GM19035 (cell line): ENCODE results near the gene GPR146.
"Not testable (repeated sequence)": the region's sequence is repeated elsewhere in the genome, so short reads cannot be mapped to it uniquely, and the experiment has no call there.

ENCODE experiments used
- ATAC-seq: cut with Tn5 transposase; IDR thresholded peaks from one replicate; pipeline ENCODE4 v1.9.1; 2021; ENCODE audit not compliant: unreplicated experiment

Gene GPR146

DNA sequence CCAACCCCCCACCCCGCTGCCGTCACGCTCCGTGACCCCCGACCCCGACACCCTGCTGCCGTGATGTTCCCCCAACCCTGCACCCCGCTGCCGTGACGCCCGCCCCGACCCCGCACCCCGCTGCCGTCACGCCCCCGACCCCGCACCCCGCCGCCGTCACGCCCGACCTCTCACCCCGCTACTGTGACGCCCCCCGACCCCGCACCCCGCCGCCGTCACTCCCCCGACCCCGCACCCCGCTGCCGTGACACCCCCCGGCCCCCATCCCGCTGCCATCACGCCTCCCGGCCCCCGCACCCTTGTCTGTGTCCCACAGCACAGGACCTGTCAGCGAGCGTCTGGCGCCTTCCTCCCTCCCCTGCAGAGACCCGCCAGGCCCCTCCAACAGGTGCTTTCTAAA, 29.7 kb downstream of the GPR146 start:
- not testable (repeated sequence) for ATAC-seq

DNA sequence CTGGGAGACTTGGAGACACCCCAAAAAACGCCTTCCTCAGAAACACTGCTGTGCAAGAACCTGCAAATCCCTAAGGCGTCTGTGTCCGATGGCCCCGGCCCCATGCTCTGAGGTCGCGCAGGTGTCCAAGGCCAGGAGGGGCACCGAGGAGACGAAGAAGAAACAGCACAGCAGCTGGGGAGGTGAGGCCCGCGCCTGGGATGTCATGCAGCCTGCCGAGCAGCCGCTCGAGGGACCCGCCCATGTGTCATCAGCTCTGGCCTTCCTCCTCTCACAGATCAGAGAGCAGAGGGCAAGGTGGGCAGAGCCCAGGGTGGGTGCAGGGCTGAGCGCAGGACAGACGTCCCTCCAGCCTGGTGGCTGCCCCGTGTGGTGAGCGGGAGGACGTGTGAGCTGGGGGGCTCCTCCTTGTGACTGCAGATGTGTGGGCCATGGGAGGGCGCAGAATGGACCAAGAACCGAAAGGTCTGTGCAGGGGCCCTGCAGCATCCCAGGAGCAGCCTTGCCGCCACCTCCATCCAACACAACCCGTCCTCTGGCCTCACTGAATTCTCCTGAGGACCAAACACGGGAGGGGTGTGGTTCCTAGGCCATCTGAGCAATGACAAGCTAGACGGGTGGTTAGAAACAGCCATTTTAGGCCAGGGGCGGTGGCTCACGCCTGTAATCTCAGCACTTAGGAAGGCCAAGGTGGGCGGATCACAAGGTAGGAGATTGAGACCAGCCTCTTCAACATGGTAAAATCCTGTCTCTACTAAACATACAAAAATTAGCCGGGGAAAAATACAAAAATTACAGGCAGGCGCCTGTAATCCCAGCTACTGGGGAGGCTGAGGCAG, 30.5 kb downstream of the GPR146 start:
- ATAC-seq = no peak

DNA sequence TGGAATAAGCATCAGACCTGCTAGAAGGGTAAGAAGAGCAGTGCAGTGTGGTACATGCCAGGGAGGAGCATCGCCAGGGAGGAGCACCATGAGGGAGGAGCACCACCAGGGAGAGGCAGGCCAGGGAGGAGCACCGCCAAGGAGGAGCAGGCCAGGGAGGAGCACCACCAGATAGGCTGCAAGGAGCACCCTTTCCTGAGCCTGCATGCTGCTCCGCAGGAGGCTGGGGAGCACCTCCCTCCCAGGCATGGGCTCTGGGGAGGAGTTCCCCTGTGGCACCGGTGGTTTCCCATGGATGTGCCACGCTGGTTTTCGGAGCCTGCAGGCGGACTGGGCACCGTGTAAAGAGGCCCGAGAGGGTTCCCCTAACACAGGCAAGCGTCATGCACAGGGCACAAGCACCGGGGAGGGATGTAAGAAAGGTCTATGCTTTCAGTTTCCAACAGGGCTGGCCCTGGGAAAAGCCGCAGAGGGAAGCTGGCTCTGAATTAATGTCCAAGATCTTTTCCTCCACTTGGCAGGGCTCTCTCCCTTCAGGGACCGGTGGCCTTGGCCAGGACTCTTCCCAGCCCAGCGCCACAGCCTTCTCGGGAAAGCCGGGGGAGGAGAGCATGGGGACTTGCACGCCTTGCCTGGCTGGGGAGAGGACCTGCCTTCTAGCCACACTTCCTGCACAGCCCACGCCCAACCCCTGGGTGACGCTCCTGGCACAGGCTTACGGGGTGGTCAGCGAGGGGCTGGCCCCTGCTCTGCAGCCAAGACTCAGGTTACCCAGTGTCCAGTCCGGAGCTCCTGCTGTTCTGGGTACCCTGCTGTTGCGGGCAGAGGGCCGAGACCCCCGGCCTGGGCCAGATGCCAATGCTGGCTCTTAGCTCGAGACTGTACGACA, 32.1 kb downstream of the GPR146 start:
- ATAC-seq = no peak

DNA sequence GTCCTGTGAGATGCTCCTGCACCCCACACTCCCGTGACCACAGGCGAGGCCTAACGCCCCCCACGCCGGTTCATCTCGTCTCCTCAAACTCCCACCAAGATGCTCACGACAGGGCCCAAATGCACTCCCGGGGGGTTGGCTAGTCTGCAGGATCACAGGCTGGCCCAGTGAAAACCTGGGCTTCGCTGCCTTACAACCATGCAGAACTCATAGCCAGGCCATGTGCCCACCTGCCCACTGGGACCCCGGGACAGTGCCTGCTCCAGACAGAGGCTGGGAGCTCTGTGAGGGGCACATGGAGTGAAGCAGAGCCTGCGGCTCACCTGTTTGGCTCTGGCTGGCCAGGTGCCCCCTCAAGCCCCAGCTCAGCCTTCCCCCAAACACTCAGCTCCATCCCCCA, 34.2 kb downstream of the GPR146 start:
- ATAC-seq = no peak

DNA sequence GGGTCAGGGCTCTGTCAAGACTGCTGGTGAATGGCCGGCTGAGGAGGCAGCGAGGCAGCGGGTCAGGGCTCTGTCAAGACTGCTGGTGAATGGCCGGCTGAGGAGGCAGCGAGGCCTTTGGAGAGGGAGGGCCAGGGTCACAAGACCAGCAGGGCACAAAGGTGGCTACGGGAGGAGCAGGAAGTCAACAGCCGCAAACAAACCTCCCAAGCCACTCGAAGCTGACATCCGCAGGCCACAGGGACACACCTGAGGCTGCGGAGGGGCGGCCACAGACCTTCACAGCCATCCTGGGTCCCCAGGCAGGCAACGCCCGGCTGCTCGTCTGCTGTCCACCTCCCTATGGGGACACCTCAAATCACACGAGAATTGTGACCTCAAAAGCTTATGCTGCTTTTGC, 34.6 kb downstream of the GPR146 start:
- ATAC-seq = no peak

DNA sequence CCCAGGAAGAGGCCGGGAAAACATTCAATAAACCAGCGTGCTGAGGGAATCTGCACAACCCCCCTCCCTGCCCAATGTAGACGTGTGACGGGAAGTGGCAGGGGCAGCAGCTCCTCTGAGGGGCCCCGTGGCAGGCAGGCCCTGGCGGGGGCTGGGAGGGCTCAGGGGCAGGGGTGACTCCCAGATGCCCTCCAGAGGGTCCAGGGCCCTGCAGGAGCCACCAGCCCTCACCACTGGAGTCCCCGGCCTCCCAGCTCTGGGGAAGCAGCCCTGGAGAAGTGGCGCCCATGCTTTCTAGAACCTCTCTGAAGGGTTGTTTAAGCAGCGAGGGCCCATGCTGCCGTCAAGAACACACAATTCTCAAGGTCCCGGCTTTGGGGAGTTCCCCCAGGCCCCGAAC, 35.2 kb downstream of the GPR146 start:
- no peak for ATAC-seq

DNA sequence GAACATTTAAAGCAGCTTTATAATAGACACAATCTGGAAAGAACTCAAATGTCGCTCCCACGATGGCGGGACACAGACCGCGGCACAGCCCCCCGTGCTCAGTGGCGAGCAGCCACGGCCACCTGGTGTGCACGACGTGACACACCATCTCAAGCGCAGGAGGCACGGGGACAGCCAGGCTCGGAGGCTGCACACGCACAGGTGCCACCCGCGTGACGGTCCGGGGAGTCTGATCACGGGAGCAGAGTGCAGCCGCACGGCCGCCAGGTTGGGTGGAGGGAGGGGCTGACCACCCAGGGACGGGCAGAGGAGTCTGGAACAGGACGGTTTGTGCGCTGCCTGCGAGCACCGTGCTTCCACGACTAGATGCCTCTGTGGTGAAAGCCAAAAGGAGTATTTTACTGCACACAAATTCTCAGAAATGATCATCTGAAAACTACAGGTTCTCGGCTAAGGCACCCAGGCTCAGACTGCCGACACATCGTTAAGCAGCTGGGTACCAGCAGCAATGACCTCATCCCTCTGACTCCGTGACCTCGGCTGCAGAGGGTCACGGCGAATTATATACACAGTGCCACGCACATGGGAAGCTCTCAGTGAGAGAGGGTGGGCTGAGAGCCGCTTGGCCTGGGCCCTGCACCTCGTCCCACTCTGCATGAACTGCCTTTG, 36.0 kb downstream of the GPR146 start:
- no peak for ATAC-seq

DNA sequence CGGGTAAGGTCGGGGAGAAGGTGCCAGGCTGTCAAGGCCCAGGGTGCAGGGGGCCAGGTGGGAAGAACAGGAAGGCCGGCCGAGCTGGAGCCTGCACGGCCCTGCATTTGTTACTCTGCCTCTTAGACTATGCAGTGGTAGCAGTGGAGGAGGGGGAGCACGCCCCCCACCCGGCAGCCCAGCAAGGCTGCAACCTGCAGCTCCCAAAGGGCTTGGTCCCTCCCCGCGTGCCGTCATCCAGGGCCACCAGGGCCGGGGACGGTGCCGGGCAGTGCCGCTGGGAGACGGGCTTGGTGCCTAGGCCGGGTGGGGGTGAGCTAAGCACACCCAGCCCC, 36.5 kb downstream of the GPR146 start:
- no peak for ATAC-seq

DNA sequence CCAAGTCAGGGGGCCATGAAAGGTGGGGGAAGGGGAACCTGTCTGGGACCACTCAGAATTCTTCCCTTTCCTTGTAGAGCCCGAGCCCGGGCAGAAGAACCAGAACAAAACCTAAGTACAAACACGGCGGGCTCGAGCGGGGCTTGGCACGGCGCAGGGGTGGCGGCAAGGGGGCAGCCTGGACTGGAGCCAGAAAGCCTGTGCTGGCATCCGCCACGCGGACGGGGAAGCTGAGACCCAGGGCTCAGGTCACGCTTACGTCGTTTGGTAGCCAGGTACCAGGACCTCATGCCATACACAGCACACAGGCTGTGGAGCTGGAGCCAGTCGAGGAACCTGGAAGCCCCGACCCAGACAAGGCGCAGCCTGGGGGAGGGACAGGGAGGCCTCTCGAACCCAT, 37.0 kb downstream of the GPR146 start:
- no peak for ATAC-seq

DNA sequence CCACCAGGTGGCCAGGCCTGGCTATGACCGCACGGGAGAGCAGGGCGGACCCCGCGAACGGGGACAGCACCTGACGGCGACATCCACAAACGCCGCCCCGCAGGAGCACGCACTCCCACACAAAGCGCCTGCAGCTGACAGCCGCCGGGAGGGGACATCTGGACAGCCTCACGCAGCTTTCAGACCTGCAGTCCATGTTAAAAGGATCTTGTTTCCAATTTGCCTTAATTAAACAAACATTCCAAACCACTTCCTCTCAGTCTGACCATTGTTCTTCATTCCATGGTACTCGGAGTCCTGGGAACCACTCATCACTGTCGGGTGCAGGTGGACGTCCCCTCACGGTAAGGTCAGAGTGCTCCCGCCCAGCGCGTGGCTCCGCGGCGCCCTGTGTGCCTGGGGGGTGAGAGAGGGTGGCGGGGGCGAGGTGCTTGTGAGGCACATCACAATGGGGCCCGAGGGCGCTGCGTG, 37.6 kb downstream of the GPR146 start:
- no peak for ATAC-seq

DNA sequence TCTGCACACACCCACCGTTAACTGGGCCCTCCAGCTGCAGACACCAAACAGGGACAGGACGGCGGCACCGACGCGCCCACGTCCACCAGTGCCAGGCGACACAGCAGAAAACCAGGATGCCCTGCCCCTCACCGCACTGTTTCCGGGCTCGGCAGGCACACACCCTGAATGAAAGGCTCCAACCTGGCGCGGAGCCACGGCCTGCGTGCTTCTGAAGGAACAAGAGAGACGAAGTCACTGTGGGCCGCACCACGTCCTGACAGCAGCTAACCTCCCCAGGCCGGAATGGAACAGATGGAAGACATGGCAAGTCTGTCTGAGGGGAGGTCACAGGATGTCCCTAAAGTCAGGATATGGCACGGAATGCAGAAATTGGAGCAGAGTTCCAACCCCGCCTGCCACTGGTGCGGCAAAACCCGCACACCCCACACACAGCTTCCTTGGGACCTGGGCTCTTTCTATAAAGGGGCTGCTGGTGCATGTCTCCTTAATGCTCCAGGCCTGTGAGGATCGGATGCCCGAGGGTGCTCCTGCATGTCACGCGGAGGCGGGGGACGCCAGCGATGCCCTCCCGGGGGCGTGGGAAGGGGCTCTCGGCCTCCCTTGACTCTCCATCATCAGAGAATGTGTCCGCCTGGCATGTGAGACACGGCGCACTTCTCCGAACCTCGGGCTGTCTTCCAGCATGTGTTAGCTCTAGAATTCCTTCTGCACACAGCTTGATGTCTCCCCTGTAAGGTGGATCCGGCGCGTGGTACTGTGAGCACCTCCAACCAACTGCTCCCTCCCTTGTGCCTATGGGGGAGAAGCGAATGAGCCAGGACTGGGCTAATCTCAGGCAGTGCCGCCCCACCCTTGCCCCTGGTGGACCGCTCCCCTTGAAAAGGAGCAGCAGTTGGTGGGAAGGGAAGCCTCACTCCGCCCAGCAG, 39.6 kb downstream of the GPR146 start:
- ATAC-seq = no peak

DNA sequence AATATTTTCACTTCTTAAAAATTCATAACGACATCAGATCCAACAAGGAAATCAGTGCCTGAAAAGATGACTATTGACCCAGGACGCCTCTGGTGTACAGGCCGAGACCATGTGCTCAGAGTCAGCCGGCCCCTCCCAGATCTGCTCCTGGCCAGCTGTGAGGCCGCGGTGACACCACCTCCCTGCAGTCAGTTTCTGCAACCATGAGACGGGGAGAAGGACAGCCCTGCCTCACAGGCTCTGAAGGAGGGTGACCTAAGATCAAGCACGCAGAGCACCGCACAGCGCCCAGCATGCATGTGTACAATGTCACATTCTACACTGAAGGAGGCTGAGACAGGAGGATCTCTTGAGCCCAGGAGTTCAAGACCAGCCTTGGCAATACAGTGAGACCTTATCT, 40.9 kb downstream of the GPR146 start:
- no peak for ATAC-seq

DNA sequence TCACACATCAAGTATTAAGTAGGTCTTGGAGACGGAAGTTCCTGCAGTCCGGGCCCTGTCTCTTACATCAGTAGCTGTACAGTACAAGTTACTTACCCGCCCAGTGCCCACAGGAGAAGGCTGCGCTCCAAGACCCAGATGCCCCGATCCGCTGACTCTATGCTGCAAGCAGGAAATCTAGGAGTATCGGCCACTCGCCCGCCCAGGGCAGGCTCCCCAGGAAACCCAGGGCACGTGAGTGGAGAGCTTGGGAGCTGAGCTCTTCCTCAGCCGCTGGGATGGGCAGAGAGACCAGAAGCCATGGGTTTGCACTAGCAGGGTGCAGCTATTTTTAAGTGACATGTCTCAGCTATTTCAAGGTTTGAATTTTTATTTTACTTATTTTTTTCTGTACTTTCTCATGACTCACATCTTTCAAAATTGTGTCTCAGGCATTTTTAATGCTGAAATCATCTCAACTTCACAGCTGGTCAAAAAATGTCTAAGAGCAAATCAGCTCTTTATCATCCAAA, 41.6 kb downstream of the GPR146 start:
- ATAC-seq = no peak

DNA sequence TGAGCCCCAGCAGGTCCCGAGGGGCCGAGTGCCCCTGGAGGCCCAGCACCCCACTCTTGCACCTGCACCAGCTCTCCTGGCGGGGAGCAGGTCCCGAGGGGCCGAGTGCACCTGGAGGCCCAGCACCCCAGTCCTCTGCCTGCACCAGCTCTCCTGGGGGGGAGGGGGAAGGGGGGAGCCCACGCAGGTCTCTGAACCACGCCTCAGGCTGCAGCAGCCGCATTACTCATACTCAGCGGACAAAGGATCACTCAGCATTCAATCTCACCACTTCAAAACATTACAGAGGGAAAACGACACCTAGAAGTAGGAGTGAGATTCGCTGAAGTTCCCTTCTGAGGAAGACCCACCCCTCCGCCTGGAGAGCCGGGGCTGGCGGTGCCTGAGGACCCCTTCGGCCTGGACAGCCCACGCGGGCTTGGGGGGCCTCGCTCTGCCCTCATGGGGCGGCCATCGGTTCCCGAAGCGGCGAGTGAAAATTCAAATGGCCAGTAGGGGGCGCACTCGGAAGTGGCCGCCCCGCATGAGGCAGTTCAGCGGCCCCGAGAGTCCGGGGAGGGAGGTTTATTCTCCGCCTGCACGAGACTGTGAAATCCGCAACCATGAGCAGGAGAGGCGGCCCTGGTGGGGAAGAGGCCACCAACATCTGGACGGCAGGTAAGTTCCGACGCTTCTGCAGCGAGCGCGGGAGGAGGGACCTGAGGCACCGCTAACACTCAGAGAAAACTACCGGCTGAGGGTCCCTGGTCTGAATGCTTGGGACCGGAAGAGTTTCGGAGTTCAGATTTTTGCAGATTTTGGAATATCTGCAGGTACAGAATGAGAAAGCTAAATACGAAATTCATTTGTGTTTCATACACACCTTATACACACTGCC, 42.5 kb downstream of the GPR146 start:
- ATAC-seq = peak; percentile 77

DNA sequence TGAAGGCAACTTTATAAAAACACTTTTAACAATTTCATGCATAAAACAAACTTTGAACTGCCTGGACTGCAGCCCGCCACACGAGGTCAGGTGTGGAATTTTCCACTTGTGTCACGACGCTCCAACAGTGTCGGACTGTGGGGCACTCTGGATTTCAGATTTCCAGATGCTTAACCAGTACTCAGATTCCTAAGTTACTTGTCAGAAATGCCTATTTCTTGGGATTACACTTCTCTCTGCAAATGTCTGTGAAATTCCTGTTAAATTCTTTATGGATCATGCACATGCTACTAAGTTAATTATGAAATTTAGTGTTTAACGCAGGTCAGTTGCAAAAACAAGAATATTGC, 43.1 kb downstream of the GPR146 start:
- ATAC-seq = no peak

DNA sequence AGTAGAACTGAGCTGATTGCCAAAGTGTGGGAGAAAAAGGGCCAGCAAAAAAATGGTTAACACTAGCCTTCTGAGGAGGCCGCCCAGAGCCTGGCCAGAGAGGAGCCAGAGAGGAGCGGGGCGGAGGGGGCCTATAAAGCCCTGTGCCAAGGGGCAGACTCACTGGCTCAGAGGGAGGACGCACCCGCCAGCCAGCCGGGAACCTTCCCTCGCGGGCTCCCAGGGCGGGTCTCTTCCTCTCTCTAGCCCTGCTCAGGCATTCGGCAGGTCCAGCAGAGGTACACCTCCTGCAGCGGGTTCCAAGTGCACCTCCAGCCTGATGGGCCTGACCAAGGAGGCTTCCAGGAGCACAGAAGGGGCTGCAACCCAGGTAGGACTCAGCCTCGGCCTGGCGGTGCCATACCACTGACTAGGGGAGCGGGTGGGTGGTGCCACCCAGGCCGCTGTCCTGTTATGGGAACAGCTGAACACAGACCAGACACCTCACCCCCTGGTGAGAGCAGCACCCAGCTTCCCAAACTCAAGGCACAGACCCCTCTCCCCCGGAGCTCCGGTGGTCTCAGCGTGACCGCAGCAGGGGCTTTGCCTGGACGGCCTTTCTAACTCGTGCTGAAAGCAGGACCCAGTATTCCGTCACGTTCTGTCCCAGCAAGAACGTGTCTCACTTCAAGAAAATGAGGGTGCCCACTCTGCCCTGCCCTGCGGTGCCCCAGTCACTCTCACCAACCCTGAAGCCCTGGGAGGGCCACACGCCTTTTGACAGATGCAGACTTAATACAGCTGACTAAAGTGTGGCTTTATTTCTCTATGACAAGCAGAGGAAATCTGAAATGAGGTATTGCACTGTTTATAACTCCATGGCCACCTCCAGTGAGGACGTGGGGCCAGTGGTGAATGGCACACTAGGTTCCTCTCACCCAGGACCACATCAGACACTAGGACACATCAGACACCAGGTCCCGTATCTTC, 43.9 kb downstream of the GPR146 start, which contains the start of gene GPER1:
Gene GPER1 (plus strand): TSS at position 162 of the 969 bp plus-strand sequence. CDS start 3,616 bp downstream, outside the sequence.
- ATAC-seq = no peak

DNA sequence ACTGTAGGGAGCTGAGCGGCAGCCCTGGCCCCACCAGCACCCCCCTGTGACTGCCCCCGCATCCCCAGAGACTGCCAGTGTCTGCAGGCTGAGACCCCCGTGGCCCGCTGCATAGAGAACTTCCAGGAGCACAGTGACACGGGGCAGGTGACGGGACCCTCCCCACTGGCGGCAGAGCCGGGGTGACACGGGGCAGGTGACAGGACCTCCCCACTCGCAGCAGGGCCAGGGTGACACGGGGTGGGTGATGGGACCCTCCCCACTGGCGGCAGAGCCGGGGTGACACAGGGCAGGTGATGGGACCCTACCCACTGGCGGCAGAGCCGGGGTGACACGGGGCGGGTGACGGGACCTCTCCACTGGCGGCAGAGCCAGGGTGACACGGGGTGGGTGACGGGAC, 45.9 kb downstream of the GPR146 start:
- no peak for ATAC-seq
